Neural cell (in vitro differentiated cells): ENCODE measurements around the gene FOXRED1. TPM values are rescaled to one million over a fixed set of nuclear protein-coding genes. Genes with fewer than 3 reads are reported as not detected.

Experiments
- H2AFZ ChIP-seq: fragments of 200-600, 300-800 bp; sonication (generic), shearing (Covaris generic); 2 replicates; pipeline ENCODE4 v1.6.0; 2014; ENCODE audit warnings: low read depth, mild to moderate bottlenecking, antibody characterized with exemption, low read length, moderate library complexity
- H3F3A ChIP-seq: fragments of 200-600 bp; shearing (Covaris generic); 2 replicates; pipeline ENCODE4 v1.6.1; 2016; ENCODE audit warnings: mild to moderate bottlenecking, moderate library complexity, mixed read lengths, antibody characterized with exemption, low read length; ENCODE audit not compliant: insufficient read depth, poor library complexity, severe bottlenecking
- H3K27ac ChIP-seq: fragments of 200-600, 300-800 bp; sonication (generic), shearing (Covaris generic); 2 replicates; pipeline ENCODE4 v1.5.1; 2014; ENCODE audit warnings: mild to moderate bottlenecking, low read length, moderate library complexity
- H3K27me3 ChIP-seq: fragments of 300-800, 200-600 bp; sonication (generic), shearing (Covaris generic); 2 replicates; pipeline ENCODE4 v1.6.0; 2014; ENCODE audit warnings: mild to moderate bottlenecking, low read depth, low read length, moderate library complexity; ENCODE audit not compliant: insufficient read depth
- H3K36me3 ChIP-seq: fragments of 300-800, 200-600 bp; sonication (generic), shearing (Covaris generic); 2 replicates; pipeline ENCODE4 v1.5.1; 2014; ENCODE audit warnings: mild to moderate bottlenecking, antibody characterized with exemption, low read length, moderate library complexity; ENCODE audit not compliant: insufficient read depth
- H3K4me2 ChIP-seq: fragments of 300-800, 200-600 bp; sonication (generic), shearing (Covaris generic); 2 replicates; pipeline ENCODE4 v1.6.0; 2014; ENCODE audit warnings: mild to moderate bottlenecking, low read length
- H3K4me3 ChIP-seq: fragments of 300-800, 200-600 bp; sonication (generic), shearing (Covaris generic); 2 replicates; pipeline ENCODE4 v1.5.1; 2014; ENCODE audit warnings: mild to moderate bottlenecking, low read length, moderate library complexity
- H3K79me2 ChIP-seq: fragments of 200-600 bp; shearing (Covaris generic); replicated peaks from 2 replicates; pipeline ENCODE4 v1.6.0; 2014; ENCODE audit warnings: mild to moderate bottlenecking, low read length, moderate library complexity; ENCODE audit not compliant: insufficient read depth
- H3K9ac ChIP-seq: fragments of 300-800, 200-600 bp; sonication (generic), shearing (Covaris generic); 2 replicates; pipeline ENCODE4 v1.6.1; 2016; ENCODE audit warnings: mild to moderate bottlenecking, low read length, mixed read lengths
- H3K9me2 ChIP-seq: fragments of 200-600 bp; shearing (Covaris generic); 2 replicates; pipeline ENCODE4 v1.6.1; 2016; ENCODE audit warnings: mild to moderate bottlenecking, low read length, mixed read lengths; ENCODE audit not compliant: insufficient read depth
- H3K9me3 ChIP-seq: fragments of 200-600, 300-800 bp; sonication (generic), shearing (Covaris generic); 2 replicates; pipeline ENCODE4 v1.6.1; 2016; ENCODE audit warnings: mild to moderate bottlenecking, mixed run types, low read length, moderate library complexity, mixed read lengths
- H4K20me1 ChIP-seq: fragments of 200-600 bp; shearing (Covaris generic); 2 replicates; pipeline ENCODE4 v1.6.1; 2016; ENCODE audit warnings: mild to moderate bottlenecking, mixed run types; ENCODE audit not compliant: insufficient read depth
- EP300 ChIP-seq: fragments of 450-650 bp; conservative IDR thresholded peaks from 2 replicates; pipeline ENCODE4 v1.6.1; 2014; ENCODE audit warnings: antibody characterized with exemption, mild to moderate bottlenecking, moderate library complexity; ENCODE audit not compliant: poor library complexity, severe bottlenecking
- EZH2 ChIP-seq: fragments of 200-600, 300-800 bp; shearing (Covaris generic), sonication (generic); IDR thresholded peaks from 2 replicates; pipeline ENCODE4 v1.6.1; 2014; ENCODE audit warnings: antibody characterized with exemption, low read length, borderline replicate concordance, mild to moderate bottlenecking; ENCODE audit not compliant: insufficient read depth, poor library complexity, severe bottlenecking
- MXI1 ChIP-seq: fragments of 450-650 bp; conservative IDR thresholded peaks from 2 replicates; pipeline ENCODE4 v1.6.1; 2014; ENCODE audit warnings: antibody characterized with exemption, mild to moderate bottlenecking; ENCODE audit not compliant: poor library complexity, severe bottlenecking
- POLR2AphosphoS5 ChIP-seq: IDR thresholded peaks from 2 replicates; pipeline ENCODE4 v1.6.1; 2012
- RAD21 ChIP-seq: fragments of 450-650 bp; conservative IDR thresholded peaks from 2 replicates; pipeline ENCODE4 v1.6.1; 2014; ENCODE audit warnings: antibody characterized with exemption, mild to moderate bottlenecking, moderate library complexity
- SMC3 ChIP-seq: fragments of 450-650 bp; conservative IDR thresholded peaks from 2 replicates; pipeline ENCODE4 v1.6.1; 2014; ENCODE audit warnings: antibody characterized with exemption, mild to moderate bottlenecking, moderate library complexity; ENCODE audit not compliant: poor library complexity
- TAF1 ChIP-seq: IDR thresholded peaks from 2 replicates; pipeline ENCODE4 v1.6.1; 2012; ENCODE audit warnings: low read depth
- polyA plus RNA-seq: library from polyadenylated mRNA; depleted of rRNA; stranded (reverse); fragments of >200 nt; gene quantifications from 2 replicates; pipeline ENCODE4 v1.2.3, GENCODE V29; 2014
- TF ChIP-seq, protein P1 (sequence below): IDR thresholded peaks from 2 replicates; pipeline ENCODE4 v1.6.1; 2012; ENCODE audit warnings: borderline replicate concordance
- TF ChIP-seq, protein P2 (sequence below): fragments of 450-650 bp; IDR thresholded peaks from 2 replicates; pipeline ENCODE4 v1.5.1; 2014; ENCODE audit warnings: antibody characterized with exemption, mild to moderate bottlenecking, moderate library complexity; ENCODE audit not compliant: poor library complexity, severe bottlenecking

The FOXRED1 gene
- polyA plus RNA-seq, 1 donor from 2014 or later, result 77.3 TPM

DNA sequence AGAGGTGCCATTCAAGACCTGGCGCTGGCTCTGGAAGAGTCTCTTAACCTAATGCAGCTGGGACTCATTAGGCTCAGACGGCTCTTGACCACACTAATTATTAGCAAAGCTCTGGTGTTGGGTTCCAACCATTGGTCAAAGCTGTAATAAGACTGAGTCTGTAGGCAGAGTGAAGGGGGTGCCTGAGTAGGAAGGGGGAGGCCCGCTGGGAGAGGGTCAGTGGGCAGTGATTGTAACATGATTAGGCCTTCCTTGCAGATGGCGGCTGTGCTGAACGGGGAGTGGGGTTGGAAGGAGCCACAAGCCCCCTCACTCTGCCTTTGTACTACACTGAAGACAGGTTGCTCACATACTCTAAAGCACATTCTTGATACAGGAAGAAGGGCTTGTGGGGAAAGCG, 5.5 kb upstream of the FOXRED1 start:
- Histone ChIP-seq H3K4me2 (no peak overlapping the region), H3K27me3 (no peaks in the 10 kb centered on the region), H3K9ac (no peak overlapping the region), H3K79me2 (peaks cover 9% of the 10 kb centered on the region), H4K20me1 (no peaks in the 10 kb centered on the region), H3K9me3 (no peaks in the 10 kb centered on the region), H3K36me3 (peaks cover 10% of the 10 kb centered on the region), H3K9me2 (no peaks in the 10 kb centered on the region), H3F3A (no peaks in the 10 kb centered on the region), H3K4me3 (no peak overlapping the region), H2AFZ (no peak overlapping the region), H3K27ac (no peak overlapping the region)
- no peak for TF ChIP-seq MXI1
- TF ChIP-seq, protein P1, sequence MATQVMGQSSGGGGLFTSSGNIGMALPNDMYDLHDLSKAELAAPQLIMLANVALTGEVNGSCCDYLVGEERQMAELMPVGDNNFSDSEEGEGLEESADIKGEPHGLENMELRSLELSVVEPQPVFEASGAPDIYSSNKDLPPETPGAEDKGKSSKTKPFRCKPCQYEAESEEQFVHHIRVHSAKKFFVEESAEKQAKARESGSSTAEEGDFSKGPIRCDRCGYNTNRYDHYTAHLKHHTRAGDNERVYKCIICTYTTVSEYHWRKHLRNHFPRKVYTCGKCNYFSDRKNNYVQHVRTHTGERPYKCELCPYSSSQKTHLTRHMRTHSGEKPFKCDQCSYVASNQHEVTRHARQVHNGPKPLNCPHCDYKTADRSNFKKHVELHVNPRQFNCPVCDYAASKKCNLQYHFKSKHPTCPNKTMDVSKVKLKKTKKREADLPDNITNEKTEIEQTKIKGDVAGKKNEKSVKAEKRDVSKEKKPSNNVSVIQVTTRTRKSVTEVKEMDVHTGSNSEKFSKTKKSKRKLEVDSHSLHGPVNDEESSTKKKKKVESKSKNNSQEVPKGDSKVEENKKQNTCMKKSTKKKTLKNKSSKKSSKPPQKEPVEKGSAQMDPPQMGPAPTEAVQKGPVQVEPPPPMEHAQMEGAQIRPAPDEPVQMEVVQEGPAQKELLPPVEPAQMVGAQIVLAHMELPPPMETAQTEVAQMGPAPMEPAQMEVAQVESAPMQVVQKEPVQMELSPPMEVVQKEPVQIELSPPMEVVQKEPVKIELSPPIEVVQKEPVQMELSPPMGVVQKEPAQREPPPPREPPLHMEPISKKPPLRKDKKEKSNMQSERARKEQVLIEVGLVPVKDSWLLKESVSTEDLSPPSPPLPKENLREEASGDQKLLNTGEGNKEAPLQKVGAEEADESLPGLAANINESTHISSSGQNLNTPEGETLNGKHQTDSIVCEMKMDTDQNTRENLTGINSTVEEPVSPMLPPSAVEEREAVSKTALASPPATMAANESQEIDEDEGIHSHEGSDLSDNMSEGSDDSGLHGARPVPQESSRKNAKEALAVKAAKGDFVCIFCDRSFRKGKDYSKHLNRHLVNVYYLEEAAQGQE, result no peak
- no peak for TF ChIP-seq TAF1
- TF ChIP-seq RAD21, result no peak
- TF ChIP-seq EP300, result no peak
- no peak for TF ChIP-seq SMC3
- TF ChIP-seq, protein P2, sequence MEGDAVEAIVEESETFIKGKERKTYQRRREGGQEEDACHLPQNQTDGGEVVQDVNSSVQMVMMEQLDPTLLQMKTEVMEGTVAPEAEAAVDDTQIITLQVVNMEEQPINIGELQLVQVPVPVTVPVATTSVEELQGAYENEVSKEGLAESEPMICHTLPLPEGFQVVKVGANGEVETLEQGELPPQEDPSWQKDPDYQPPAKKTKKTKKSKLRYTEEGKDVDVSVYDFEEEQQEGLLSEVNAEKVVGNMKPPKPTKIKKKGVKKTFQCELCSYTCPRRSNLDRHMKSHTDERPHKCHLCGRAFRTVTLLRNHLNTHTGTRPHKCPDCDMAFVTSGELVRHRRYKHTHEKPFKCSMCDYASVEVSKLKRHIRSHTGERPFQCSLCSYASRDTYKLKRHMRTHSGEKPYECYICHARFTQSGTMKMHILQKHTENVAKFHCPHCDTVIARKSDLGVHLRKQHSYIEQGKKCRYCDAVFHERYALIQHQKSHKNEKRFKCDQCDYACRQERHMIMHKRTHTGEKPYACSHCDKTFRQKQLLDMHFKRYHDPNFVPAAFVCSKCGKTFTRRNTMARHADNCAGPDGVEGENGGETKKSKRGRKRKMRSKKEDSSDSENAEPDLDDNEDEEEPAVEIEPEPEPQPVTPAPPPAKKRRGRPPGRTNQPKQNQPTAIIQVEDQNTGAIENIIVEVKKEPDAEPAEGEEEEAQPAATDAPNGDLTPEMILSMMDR, result no peak
- no peak for TF ChIP-seq POLR2AphosphoS5
- TF ChIP-seq EZH2, result no peak

DNA sequence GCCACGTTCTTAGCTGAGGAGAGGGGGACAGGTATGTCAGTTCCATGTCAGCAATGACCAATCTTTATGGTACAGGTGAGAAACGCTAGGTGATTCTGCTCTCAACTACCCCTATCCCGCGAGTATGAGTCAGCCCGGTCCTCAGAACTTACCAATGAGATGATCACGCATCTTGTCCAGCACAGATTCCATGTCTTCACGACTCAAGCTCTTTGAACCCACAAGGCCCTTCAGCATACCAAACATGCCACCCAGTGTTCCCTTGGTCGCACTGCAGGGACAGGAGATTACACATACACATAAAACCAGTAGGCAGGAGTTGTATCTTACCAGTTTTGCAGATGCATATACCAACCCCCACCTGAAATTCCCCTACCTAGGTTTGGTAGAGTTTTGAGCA, 3.1 kb upstream of the FOXRED1 start:
- no peaks in the 10 kb centered on the region for H3K27me3 ChIP-seq
- H2AFZ ChIP-seq, result no peak overlapping the region
- H3K27ac ChIP-seq, result no peak overlapping the region
- H3K79me2 ChIP-seq, result peaks cover 27% of the 10 kb centered on the region
- H3F3A ChIP-seq, result no peaks in the 10 kb centered on the region
- H3K9ac ChIP-seq, result no peak overlapping the region
- peaks cover 4% of the 10 kb centered on the region for H3K36me3 ChIP-seq
- no peak overlapping the region for H3K4me3 ChIP-seq
- no peak overlapping the region for H3K4me2 ChIP-seq
- H3K9me3 ChIP-seq, result no peaks in the 10 kb centered on the region
- no peaks in the 10 kb centered on the region for H3K9me2 ChIP-seq
- TF ChIP-seq RAD21, result no peak
- no peak for TF ChIP-seq POLR2AphosphoS5
- no peak for TF ChIP-seq TAF1
- TF ChIP-seq, protein P1, result no peak
- TF ChIP-seq EP300, result no peak
- no peak for TF ChIP-seq MXI1
- TF ChIP-seq SMC3, result no peak
- H4K20me1 ChIP-seq, result no peaks in the 10 kb centered on the region
